Measurements from ENCODE around the gene PHYHIPL. TPM values are rescaled to one million over a fixed set of nuclear protein-coding genes. Genes with fewer than 3 reads are reported as not detected.
A peak's percentile ranks its signal among the peaks of the same experiment; 100 is the strongest.

Gene PHYHIPL
- total and polyA plus RNA-seq, 2 donors (not counting 1 experiment from before 2014, with no cell fraction given) = 0.02 TPM; not detected in 1

DNA sequence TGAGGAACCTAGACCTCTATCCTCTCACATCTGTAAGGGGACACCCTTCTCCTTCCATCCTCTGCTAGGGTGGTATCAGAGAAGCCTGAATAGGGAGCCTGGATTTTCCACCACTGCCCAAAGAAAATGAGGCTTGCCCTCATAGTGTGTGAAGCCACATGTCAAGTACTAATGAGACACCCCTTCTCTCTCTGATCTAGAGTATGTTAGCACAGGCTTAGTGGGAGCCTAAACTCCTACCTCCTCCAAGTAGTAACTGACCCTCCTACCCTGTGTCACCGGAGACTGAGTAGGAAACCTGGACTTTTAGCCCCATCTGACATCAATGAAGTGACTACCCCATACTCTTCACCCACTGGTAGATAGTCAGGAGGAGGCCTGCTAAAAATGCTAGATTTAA is 65.6 kb downstream of the PHYHIPL start:
- Histone ChIP-seq H3K4me3 (replicated peaks in 1 of 4; ENCODE audit: control extremely low read depth in 1 of 4, insufficient read depth in 1 of 4, low read depth in 3 of 4, low read length in 4 of 4) (no peak overlapping the region), H2AFZ (ENCODE audit: low read length) (no peak overlapping the region), H3K79me2 (ENCODE audit: control insufficient read depth, insufficient read depth, low read length) (no peaks in the 10 kb centered on the region), H4K20me1 (ENCODE audit: control insufficient read depth, extremely low read depth, insufficient read depth, low read length) (no peaks in the 10 kb centered on the region), H3K27me3 (ENCODE audit: control insufficient read depth, insufficient read depth, low read length) (no peaks in the 10 kb centered on the region), H3K4me2 (ENCODE audit: extremely low read depth, insufficient read depth, low read length) (no peak overlapping the region), H3K4me1 (ENCODE audit: control insufficient read depth, extremely low read depth, insufficient read depth, low read length) (no peaks in the 10 kb centered on the region), H3K27ac (ENCODE audit: insufficient read depth, low read length) (no peak overlapping the region), H3K9ac (ENCODE audit: insufficient read depth, low read length) (no peak overlapping the region), H3K9me3 (ENCODE audit: control insufficient read depth, insufficient read depth, low read depth, low read length) (no peaks in the 10 kb centered on the region), H3K36me3 (ENCODE audit: control insufficient read depth, insufficient read depth, low read length) (no peaks in the 10 kb centered on the region)
- no peak for DNase-seq (ENCODE audit: low read depth in 2 of 2)
- TF ChIP-seq, protein P1, sequence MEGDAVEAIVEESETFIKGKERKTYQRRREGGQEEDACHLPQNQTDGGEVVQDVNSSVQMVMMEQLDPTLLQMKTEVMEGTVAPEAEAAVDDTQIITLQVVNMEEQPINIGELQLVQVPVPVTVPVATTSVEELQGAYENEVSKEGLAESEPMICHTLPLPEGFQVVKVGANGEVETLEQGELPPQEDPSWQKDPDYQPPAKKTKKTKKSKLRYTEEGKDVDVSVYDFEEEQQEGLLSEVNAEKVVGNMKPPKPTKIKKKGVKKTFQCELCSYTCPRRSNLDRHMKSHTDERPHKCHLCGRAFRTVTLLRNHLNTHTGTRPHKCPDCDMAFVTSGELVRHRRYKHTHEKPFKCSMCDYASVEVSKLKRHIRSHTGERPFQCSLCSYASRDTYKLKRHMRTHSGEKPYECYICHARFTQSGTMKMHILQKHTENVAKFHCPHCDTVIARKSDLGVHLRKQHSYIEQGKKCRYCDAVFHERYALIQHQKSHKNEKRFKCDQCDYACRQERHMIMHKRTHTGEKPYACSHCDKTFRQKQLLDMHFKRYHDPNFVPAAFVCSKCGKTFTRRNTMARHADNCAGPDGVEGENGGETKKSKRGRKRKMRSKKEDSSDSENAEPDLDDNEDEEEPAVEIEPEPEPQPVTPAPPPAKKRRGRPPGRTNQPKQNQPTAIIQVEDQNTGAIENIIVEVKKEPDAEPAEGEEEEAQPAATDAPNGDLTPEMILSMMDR (conservative IDR thresholded peaks at IDR 0.05 in 1 of 2, IDR thresholded peaks at IDR 0.05 in 1 of 2; ENCODE audit: low read depth in 1 of 2, low read length in 2 of 2) = no peak
- no peak for TF ChIP-seq EZH2 (IDR thresholded peaks at IDR 0.05; ENCODE audit: low read length, missing control alignments)

DNA sequence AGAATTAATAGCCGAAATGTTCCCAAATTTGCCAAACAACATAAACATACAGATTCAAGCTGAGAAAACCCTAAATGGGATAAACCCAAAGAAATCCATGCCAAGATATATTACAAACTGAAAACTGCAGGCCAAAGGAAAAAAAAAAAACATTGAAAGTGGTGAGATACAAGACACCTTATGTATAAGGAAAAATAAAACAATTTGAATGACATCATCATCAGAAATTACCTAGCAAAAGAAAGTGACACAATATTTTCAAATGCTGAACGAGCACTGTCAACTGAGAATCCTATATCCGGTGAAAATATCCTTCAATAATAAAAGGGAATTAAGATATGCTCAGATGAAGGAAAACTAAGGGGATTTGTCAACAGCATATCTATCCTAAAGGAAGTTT is 66.5 kb downstream of the PHYHIPL start:
- no peak overlapping the region for H3K27ac ChIP-seq (ENCODE audit: insufficient read depth, low read length)

DNA sequence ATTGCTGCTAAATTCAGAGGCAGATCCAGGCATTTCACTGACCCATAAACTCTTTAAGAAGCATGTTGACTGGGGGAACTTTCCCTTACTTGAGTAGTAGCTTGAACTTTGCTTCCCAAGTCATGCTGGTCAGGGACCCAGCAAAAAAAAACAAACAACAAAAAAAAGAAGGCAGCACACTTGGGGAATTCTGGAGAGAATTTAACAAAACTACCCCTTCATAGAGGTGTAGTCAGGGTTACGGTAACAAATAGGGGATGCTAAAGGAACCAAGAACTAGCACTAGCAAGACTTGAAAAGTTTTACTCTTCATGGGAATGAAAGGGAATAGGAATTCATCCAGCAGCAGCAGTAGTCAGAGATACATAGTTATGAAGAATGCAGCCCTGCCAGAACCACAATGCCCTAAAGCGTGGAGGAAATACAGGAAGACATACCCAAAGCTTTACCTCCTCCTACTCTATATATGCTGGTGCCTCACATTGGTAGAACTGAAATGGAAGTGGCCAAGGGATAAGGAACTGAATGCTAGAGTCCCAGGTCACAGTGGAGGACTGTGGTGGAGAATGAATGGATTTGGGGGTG is 67.3 kb downstream of the PHYHIPL start:
- Histone ChIP-seq H3K4me2 (ENCODE audit: extremely low read depth, insufficient read depth, low read length) (no peak overlapping the region), H2AFZ (ENCODE audit: low read length) (no peak overlapping the region), H3K9ac (ENCODE audit: insufficient read depth, low read length) (no peak overlapping the region), H3K36me3 (ENCODE audit: control insufficient read depth, insufficient read depth, low read length) (no peaks in the 10 kb centered on the region), H3K4me1 (ENCODE audit: control insufficient read depth, extremely low read depth, insufficient read depth, low read length) (no peaks in the 10 kb centered on the region), H4K20me1 (ENCODE audit: control insufficient read depth, extremely low read depth, insufficient read depth, low read length) (no peaks in the 10 kb centered on the region), H3K4me3 (replicated peaks in 1 of 4; ENCODE audit: control extremely low read depth in 1 of 4, insufficient read depth in 1 of 4, low read depth in 3 of 4, low read length in 4 of 4) (no peak overlapping the region), H3K79me2 (ENCODE audit: control insufficient read depth, insufficient read depth, low read length) (no peaks in the 10 kb centered on the region), H3K9me3 (ENCODE audit: control insufficient read depth, insufficient read depth, low read depth, low read length) (no peaks in the 10 kb centered on the region), H3K27ac (ENCODE audit: insufficient read depth, low read length) (no peak overlapping the region), H3K27me3 (ENCODE audit: control insufficient read depth, insufficient read depth, low read length) (no peaks in the 10 kb centered on the region)
- no peak for TF ChIP-seq EZH2 (IDR thresholded peaks at IDR 0.05; ENCODE audit: low read length, missing control alignments)
- TF ChIP-seq, protein P1 (conservative IDR thresholded peaks at IDR 0.05 in 1 of 2, IDR thresholded peaks at IDR 0.05 in 1 of 2; ENCODE audit: low read depth in 1 of 2, low read length in 2 of 2) = no peak
- DNase-seq (ENCODE audit: low read depth in 2 of 2) = peak in 1 of 2 donors; percentile 23

More for the DNA sequence above, 66.5 kb downstream of the PHYHIPL start:
- TF ChIP-seq, protein P1 (conservative IDR thresholded peaks at IDR 0.05 in 1 of 2, IDR thresholded peaks at IDR 0.05 in 1 of 2; ENCODE audit: low read depth in 1 of 2, low read length in 2 of 2) = no peak
- no peak for TF ChIP-seq EZH2 (IDR thresholded peaks at IDR 0.05; ENCODE audit: low read length, missing control alignments)
- H2AFZ ChIP-seq (ENCODE audit: low read length) = no peak overlapping the region
- no peaks in the 10 kb centered on the region for H3K36me3 ChIP-seq (ENCODE audit: control insufficient read depth, insufficient read depth, low read length)
- no peak overlapping the region for H3K4me3 ChIP-seq (replicated peaks in 1 of 4; ENCODE audit: control extremely low read depth in 1 of 4, insufficient read depth in 1 of 4, low read depth in 3 of 4, low read length in 4 of 4)
- H3K9me3 ChIP-seq (ENCODE audit: control insufficient read depth, insufficient read depth, low read depth, low read length) = no peaks in the 10 kb centered on the region
- H3K79me2 ChIP-seq (ENCODE audit: control insufficient read depth, insufficient read depth, low read length) = no peaks in the 10 kb centered on the region
- H3K9ac ChIP-seq (ENCODE audit: insufficient read depth, low read length) = no peak overlapping the region
- H3K4me2 ChIP-seq (ENCODE audit: extremely low read depth, insufficient read depth, low read length) = no peak overlapping the region
- H3K4me1 ChIP-seq (ENCODE audit: control insufficient read depth, extremely low read depth, insufficient read depth, low read length) = no peaks in the 10 kb centered on the region
- H3K27me3 ChIP-seq (ENCODE audit: control insufficient read depth, insufficient read depth, low read length) = no peaks in the 10 kb centered on the region
- H4K20me1 ChIP-seq (ENCODE audit: control insufficient read depth, extremely low read depth, insufficient read depth, low read length) = no peaks in the 10 kb centered on the region
- DNase-seq (ENCODE audit: low read depth in 2 of 2) = no peak

Data from fibroblast of lung (primary cell).